Progenitor cell of endocrine pancreas (in vitro differentiated cells): Measurements from ENCODE around the gene RERE. TPM values are rescaled to one million over a fixed set of nuclear protein-coding genes. Genes with fewer than 3 reads are reported as not detected.

Experiments used
- DNase-seq: peaks from one replicate; pipeline ENCODE4 v3.0.0; 2021; ENCODE audit warnings: low spot score; ENCODE audit not compliant: unreplicated experiment
- H3K27ac Mint-ChIP-seq: 2 replicates; pipeline ENCODE4 v1.8.0; 2021; ENCODE audit warnings: mild to moderate bottlenecking, moderate library complexity, mixed read lengths
- H3K27me3 Mint-ChIP-seq: 2 replicates; pipeline ENCODE4 v1.8.0; 2021; ENCODE audit warnings: mixed read lengths
- H3K36me3 Mint-ChIP-seq: 2 replicates; pipeline ENCODE4 v1.8.0; 2022; ENCODE audit warnings: mixed read lengths; ENCODE audit not compliant: insufficient read depth
- H3K4me1 Mint-ChIP-seq: 2 replicates; pipeline ENCODE4 v1.8.0; 2021; ENCODE audit warnings: low read depth, mixed read lengths
- H3K4me3 Mint-ChIP-seq: 2 replicates; pipeline ENCODE4 v1.8.0; 2021; ENCODE audit warnings: low read depth, mild to moderate bottlenecking, moderate library complexity, mixed read lengths
- H3K9me3 Mint-ChIP-seq: 2 replicates; pipeline ENCODE4 v1.8.0; 2021; ENCODE audit warnings: low read depth, mixed read lengths
- total RNA-seq: library from RNA; stranded (reverse); gene quantifications from 2 replicates; pipeline ENCODE4 v1.2.1, GENCODE V29; 2021
- TF ChIP-seq, protein P1 (sequence below): fragments of 200-600 bp; sonication (generic); IDR thresholded peaks from one replicate; pipeline ENCODE4 v1.5.0; 2021; ENCODE audit warnings: antibody characterized with exemption, mild to moderate bottlenecking; ENCODE audit not compliant: unreplicated experiment

The RERE gene
- total RNA-seq, 1 donor from 2014 or later: 329 TPM

DNA sequence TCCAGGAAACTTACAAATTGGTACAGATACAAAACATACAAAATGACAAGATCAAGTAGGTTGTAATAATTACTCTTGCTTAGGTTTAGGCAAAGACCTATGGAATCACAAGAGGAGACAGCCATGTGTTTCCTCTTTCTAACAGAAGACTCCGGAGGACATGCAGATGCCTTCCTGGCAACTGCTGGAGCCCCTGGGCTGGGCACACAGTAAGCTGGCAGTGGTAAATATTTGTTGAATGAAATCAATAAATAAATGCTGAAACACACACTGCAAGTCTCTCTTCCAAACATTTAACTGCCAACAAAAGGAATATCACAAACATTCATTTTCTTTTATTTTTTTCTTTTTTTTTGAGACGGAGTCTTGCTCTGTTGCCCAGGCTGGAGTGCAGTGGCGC lies 350.1 kb downstream of the RERE start:
- no peaks in the 10 kb centered on the region for H3K27me3 Mint-ChIP-seq
- DNase-seq: no peak
- peaks cover 18% of the 10 kb centered on the region for H3K36me3 Mint-ChIP-seq
- TF ChIP-seq, protein P1, sequence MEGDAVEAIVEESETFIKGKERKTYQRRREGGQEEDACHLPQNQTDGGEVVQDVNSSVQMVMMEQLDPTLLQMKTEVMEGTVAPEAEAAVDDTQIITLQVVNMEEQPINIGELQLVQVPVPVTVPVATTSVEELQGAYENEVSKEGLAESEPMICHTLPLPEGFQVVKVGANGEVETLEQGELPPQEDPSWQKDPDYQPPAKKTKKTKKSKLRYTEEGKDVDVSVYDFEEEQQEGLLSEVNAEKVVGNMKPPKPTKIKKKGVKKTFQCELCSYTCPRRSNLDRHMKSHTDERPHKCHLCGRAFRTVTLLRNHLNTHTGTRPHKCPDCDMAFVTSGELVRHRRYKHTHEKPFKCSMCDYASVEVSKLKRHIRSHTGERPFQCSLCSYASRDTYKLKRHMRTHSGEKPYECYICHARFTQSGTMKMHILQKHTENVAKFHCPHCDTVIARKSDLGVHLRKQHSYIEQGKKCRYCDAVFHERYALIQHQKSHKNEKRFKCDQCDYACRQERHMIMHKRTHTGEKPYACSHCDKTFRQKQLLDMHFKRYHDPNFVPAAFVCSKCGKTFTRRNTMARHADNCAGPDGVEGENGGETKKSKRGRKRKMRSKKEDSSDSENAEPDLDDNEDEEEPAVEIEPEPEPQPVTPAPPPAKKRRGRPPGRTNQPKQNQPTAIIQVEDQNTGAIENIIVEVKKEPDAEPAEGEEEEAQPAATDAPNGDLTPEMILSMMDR: no peak
- peaks cover 30% of the 10 kb centered on the region for H3K4me1 Mint-ChIP-seq
- no peaks in the 10 kb centered on the region for H3K9me3 Mint-ChIP-seq
- H3K4me3 Mint-ChIP-seq: no peak overlapping the region
- H3K27ac Mint-ChIP-seq: peak overlapping the region; percentile 34

GRCh38 chr1:8465692-8466091 lies 351.7 kb downstream of the RERE start:
- Mint-ChIP-seq H3K27me3 (no peaks in the 10 kb centered on the region), H3K4me1 (peaks cover 39% of the 10 kb centered on the region), H3K27ac (peak overlapping the region; percentile 77), H3K4me3 (no peak overlapping the region), H3K36me3 (peaks cover 23% of the 10 kb centered on the region), H3K9me3 (no peaks in the 10 kb centered on the region)
- DNase-seq: no peak
- TF ChIP-seq, protein P1: no peak

GRCh38 chr1:8465013-8465412 lies 352.4 kb downstream of the RERE start:
- TF ChIP-seq, protein P1: no peak
- Mint-ChIP-seq H3K9me3 (no peaks in the 10 kb centered on the region), H3K4me1 (peaks cover 43% of the 10 kb centered on the region), H3K36me3 (peaks cover 23% of the 10 kb centered on the region), H3K27me3 (no peaks in the 10 kb centered on the region), H3K4me3 (no peak overlapping the region), H3K27ac (peak overlapping the region; percentile 94)
- no peak for DNase-seq

DNA sequence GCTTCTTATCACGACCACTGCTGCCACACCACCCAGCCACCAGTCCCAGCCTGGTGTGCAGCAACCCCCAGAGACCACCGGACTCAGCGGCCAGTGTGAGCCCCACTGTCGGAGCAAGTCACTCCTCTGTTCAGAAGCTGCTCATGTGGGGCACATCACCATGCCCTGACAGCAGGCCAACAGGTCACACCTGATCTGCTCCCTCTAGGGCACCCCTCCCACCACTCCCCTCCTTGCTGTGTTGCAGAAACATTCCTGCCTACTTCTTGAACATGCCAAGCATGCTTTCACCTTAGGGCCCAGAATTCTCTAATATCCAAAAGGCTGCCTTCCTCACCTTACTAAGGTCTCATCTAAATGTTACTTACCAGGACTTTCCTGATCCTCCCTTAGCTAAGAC lies 353.1 kb downstream of the RERE start:
- Mint-ChIP-seq H3K27ac (peak overlapping the region; percentile 94), H3K4me3 (no peak overlapping the region), H3K9me3 (no peaks in the 10 kb centered on the region), H3K36me3 (peaks cover 23% of the 10 kb centered on the region), H3K4me1 (peaks cover 47% of the 10 kb centered on the region), H3K27me3 (no peaks in the 10 kb centered on the region)
- TF ChIP-seq, protein P1: no peak
- no peak for DNase-seq

- Mint-ChIP-seq H3K27me3 (no peaks in the 10 kb centered on the region), H3K4me3 (no peak overlapping the region), H3K9me3 (no peaks in the 10 kb centered on the region), H3K4me1 (peaks cover 50% of the 10 kb centered on the region), H3K36me3 (peaks cover 22% of the 10 kb centered on the region), H3K27ac (peak overlapping the region; percentile 94)
- DNase-seq: no peak
- TF ChIP-seq, protein P1: no peak
These were observed 354.1 kb downstream of the RERE start for GRCh38 chr1:8463144-8463927.
